ENCODE results near the gene FCER2.
A peak's percentile ranks its signal among the peaks of the same experiment; 100 is the strongest.

Gene FCER2

DNA sequence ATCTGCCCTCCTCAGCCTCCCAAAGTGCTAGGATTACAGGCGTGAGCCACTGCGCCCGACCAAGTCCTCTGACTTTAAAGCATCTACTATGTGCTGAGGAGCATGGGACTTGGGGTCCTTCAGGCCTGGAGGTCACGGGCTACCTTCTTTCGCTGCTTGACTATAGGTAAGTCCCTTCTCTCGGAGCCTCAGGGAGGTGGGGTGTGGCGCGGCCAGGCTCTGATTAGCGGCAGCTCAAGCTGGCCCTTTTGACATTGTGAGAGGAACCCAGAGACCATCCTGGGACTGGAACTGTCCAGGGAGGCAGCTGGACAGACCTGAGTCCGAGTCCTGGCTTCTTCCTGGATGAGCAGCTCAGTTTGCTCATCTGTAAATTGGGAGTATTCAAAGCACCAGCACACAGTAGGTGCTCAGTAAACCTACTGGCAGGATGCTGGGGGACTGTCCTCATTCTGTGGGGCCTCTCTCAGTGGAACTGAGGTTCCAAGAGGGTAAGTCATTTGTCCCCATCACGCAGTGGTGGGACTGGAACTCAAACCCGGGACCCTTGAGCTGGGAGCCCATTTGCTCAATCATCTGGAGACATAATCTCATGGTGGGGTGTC, 780 bp downstream of the FCER2 start:
- DNase-seq (ENCODE audit: low read depth in 2 of 3, low spot score in 2 of 3): no peak

DNA sequence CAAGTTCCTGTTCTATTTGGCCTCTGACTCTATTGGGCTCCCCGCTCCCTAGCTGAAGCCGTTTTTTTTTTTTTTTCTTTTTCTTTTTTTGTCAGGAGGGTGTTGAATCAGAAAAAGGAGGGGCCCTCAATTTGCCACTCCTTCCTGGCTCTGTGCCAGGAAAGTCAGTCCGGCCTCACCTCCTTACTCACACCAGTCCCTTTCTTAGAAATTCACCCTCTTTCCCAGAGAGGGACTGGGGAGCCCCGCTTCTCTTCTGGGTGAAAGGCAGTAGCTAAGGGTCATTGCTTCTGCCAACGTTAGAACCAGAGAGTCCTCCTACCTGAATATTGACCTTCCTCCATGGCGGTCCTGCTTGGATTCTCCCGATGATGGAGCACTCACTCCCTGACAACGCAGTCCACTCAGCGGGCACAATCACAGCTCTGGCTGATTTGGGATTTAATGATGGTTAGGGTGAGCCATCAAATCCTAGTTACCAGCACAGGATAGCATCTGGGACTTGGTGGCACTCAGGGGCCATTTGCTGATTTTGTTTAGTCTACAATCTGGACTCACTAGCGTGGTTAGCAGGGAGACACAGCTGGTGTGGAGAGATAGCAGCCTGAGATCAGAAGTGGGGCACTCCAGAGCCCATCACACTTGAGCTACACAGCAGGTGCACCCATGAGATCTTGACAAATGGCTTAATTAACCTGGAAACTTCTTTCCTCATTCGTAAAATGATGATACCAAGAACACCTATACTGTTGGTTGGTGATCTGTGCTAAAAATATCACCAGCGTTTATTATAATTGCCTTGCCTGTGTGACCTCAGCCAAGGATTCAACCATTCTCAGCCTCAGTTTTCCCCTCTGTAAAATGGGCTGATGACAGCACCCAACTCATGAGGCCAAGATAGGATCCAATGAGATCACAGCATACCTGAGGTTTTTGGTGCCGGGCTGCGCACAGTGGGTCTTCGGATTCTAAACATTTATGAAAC, 2.2 kb downstream of the FCER2 start:
- DNase-seq (ENCODE audit: low read depth in 2 of 3, low spot score in 2 of 3): peak in 1 of 3 experiments; percentile 44

DNA sequence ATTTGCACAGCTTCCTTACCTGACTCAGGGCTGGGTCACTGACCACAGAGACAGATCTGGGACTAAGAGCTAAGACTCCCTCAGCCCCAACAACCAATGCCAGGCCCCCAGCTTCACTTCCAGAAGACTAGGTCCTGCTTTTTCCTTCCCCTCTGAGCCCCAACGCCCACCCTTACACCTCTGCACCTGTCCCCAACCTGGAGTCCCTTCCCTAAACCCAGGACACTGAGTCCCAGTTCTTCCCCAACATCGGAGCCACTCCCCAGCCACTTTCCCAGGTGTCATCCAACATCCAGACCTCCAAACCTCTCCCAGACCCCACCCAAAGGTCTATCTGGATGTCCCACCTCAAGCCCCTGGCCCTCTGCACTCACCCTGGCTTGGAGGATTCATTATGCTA, 2.9 kb downstream of the FCER2 start:
- no peak for DNase-seq (ENCODE audit: low read depth in 2 of 3, low spot score in 2 of 3)

DNA sequence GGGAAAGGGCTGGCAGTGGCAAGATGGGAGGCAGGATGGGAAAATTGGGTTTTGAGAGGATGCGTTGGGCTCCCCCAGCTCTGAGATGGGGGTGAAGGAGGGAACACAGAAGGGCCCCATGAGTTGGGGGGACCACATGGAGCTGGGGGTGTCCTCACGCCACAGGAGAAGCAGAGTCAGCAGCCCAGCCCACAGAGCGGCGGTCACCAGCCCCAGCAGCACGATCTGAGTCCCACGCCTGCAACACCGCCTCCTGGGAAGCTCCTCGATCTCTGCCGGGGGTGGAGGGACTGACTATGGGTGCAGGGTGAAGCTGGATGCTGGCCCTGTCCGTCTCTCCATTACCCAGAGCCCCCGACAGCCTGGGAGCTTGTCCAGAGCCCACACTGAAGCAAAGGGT, 3.3 kb downstream of the FCER2 start:
- DNase-seq (ENCODE audit: low read depth in 2 of 3, low spot score in 2 of 3): no peak

DNA sequence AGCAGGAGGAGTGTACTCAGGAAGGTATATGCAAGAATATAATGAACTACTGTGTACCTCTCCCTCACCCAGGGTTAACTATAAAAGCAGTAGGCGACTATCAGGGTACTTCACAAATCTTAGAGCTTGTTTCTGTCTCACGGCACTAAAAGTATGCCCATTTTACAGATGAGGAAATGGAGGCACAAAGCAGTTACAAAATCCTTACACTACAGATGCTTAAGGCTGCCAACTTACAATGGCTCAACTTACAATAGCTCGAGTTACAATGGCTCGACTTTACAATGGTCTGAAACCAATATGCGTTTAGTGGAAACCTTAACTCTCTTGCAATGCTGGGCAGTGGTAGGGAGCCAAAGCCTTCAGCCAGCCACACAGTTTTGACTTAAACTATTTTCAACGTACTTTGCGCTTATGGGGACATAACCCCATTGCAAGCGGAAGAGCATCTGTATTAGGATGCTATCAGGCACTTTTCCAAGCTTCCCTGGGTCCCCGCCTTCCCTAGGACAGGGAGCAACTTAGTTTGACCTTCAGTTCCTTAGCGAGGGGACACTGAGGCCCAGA, 4.1 kb downstream of the FCER2 start:
- no peak for DNase-seq (ENCODE audit: low read depth in 2 of 3, low spot score in 2 of 3)

DNA sequence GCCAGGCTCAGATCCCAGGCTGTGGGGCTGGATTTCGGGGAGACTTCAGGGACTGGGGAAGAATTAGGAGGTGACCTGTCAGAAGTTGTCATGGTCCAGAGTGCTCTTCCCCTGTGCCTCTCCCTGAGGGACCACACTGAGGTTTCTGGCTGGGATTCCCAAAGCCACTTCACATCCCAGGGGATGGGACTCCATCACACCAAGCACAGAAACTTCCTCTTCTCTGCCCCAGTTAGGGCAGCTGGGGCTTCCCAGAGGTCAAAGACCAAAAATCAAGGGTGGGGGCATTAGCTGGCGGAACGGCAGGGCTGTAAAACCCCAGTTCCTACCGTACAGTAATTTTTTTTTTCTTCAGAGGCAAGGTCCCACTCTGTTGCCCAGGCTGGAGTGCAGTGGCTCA, 7.4 kb downstream of the FCER2 start:
- DNase-seq (ENCODE audit: low read depth in 2 of 3, low spot score in 2 of 3): no peak

DNA sequence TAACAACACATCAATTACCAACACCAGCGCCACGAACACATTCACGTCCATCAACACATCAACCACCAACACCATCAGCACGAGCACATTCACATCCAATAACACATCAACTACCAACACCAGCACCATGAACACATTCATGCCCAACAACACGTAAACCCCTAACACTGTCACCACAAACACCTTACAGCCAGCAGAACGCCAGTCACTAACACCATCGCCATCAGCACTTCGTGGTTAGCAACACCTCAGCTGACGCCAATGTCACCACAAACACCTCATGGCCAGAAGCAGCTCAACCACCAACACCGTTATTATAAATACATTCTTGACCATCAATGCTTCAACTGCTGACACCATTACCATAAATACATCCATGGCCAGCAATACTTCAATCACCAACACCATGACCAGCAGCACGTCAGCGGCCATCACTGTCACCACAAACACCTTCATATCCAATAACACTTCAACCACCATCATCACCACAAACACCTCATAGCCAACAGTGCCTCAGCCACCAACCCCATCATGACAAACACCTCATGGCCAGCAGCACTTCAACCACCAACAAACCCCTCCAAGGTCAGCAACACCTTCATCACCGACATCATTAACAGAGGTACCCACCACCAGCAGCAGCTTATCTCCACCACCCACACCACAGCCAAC, 9.4 kb downstream of the FCER2 start:
- DNase-seq (ENCODE audit: low read depth in 2 of 3, low spot score in 2 of 3): no peak

DNA sequence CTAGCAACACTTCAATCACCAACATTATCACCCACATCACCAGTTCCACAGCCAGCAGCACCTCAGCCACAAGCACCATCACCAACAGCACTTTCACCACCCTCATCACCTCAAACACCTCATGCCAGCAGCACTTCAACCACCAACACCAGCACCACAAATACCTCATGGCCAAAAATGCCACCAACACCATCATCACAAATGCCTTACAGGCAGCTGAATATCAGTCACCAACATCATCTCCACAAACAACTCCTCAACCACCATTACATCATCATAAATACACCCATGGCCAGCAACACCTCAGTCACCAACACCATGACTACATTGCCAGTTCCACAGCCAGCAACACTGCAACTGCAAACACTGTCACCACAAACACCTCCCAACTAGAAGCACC, 10.4 kb downstream of the FCER2 start:
- DNase-seq (ENCODE audit: low read depth in 2 of 3, low spot score in 2 of 3): no peak

DNA sequence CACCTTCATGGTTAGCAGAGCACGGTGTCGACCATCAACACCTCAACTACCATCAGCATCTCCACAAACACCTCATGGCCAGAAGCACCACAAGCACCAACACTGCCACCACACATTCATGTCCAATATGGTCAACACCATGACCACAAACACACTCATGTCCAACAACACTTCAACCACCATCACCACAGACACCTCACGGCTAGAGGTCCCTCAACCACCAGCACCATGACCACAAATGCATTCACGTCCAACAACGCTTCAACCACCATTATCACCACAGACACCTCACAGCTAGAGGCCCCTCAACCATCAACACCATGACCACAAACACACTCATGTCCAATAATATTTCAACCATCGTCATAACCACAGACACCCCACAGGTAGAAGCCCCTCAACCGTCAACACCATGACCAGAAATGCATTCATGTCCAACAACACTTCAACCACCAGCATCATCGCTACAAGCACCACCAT, 11.1 kb downstream of the FCER2 start:
- no peak for DNase-seq (ENCODE audit: low read depth in 2 of 3, low spot score in 2 of 3)

DNA sequence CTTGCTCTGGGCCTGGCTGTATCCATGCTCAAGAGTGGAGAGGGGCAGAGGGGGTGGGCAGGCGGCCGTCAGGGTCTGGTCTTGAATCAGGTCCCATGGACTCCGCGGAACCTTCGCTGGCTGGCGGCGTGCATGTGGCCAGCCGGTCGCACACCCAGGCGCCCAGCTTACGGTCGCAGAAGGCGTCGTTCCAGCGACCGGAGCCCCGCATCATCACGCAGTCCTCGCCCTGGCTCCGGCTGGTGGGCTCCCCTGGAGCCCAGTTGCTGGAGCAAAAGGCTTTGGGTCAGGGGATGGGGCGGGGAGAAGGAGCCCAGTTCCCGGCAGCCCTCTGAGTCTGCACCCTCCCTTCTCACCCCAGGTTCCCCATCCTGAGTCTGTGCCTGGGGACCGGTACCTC, 12.8 kb downstream of the FCER2 start:
- DNase-seq (ENCODE audit: low read depth in 2 of 3, low spot score in 2 of 3): no peak

DNA sequence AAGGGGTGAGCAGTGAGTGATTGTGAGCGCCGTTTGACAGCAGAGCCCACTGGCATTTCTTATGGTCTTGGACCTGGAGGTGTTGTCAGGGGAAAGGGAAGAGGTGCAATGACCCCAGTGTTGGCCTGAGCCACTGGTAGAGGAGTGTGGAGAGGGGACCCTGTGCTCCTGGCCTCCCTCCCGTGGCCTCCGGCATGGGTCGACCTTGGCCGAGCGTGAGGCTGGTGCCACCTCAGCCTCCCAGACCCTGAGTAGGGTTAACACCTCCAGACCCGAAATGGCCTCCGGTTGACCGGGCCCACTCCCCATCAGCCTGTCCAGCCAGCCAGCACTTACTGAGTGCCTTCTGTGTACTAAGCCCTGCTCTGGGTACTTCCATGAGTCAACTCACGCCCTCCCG, 14.8 kb downstream of the FCER2 start:
- DNase-seq (ENCODE audit: low read depth in 2 of 3, low spot score in 2 of 3): no peak

DNA sequence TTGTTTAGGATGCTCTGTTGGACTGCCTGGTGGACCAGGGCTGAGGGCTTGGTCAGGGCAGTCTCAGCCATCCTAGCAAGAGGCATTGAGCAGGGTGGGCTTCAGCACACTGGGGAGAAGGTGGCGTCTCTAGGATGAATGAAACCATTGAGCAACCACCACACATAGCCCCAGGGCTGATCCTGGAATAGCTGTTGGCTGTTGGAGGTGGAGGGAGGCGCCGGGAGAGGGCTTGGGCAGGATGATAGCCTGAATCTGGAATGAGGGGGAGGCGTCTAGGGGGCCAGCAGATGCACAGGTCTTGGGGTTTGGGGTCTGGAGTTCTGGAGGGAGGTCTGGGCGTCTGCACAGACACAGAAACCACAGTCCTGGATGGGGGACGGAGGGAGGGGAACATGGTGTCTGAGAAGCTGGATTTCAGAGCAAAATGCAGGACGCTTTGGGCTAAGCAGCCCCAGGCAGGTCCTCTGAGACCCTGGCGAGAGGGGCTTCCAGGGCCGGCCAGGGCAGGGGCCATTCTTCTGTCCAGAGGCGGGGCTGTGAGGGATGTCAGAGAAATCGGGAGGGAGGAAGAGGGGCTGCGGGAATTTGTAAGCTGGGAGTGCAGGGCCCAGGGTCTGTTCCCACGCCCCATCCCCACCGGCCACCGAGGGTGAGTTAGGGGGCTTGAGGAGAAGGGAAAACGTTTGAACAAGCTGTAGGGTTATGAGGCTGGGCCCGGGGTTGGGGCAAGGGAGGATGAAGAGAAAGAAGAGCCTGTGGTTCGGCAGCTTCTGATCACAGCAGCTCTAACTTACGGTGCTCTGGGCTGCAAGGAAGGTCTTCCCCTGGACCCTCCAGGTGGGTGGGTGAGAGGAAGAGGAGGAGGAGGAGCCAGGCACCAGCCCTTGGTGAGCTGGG, 16.1 kb downstream of the FCER2 start:
- no peak for DNase-seq (ENCODE audit: low read depth in 2 of 3, low spot score in 2 of 3)

DNA sequence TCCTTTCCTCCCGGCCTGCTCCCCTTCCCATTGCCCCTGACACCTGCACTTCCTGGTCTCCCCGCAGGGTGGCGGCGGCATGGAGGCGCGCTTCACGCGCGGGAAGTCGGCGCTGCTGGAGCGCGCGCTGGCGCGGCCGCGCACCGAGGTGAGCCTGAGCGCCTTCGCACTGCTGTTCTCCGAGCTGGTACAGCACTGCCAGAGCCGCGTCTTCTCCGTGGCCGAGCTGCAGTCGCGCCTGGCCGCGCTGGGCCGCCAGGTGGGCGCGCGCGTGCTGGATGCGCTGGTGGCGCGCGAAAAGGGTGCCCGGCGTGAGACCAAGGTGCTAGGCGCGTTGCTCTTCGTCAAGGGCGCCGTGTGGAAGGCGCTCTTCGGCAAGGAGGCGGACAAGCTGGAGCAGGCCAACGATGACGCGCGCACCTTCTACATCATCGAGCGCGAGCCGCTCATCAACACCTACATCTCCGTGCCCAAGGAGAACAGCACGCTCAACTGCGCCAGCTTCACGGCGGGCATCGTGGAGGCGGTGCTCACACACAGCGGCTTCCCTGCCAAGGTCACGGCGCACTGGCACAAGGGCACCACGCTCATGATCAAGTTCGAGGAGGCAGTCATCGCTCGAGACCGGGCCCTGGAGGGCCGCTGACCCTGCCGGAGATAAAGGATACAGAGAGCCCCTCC, 19.6 kb downstream of the FCER2 start:
- no peak for DNase-seq (ENCODE audit: low read depth in 2 of 3, low spot score in 2 of 3)

DNA sequence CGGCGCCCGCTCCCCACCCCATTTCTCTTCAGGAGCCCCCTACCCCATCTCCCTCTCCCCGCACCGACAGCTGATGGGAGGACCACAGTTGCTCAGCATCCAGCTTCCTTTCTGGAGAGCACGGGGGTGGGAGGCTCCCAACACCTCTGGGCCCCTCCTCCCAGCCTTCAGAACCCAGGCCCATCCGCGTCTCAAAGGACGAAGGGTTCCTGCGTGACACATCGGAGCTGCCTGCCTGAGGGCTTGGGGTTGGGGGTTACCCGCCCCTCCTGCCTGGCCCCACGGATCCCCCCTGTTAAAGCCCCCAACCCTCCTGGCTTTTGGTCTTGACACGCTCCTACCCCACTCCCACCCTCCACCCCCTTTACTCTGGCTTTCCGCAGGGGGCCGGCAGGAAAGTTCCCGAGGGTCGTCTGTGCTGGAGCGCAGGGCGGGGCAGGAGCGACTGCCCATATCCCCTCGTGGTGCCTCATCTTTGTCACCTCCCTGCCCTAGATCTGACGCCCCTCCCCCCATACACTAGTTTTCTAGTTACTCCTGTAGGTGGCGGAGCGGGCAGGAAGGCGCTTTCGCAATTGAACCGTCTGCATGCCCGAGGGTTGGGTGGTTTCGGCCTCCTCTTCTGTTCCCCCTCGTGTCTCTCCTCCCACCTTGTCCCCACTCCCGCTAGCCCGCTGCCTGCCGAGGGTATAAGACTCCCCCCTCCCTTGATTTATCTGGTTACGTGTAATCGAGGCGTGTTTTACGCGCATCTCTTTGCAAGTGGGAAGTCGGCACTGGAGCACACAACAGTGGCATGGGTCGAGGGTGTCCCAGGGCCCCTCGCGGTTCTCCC, 20.4 kb downstream of the FCER2 start:
- DNase-seq (ENCODE audit: low read depth in 2 of 3, low spot score in 2 of 3): peak; percentile 59 to 71 (median 60)

DNA sequence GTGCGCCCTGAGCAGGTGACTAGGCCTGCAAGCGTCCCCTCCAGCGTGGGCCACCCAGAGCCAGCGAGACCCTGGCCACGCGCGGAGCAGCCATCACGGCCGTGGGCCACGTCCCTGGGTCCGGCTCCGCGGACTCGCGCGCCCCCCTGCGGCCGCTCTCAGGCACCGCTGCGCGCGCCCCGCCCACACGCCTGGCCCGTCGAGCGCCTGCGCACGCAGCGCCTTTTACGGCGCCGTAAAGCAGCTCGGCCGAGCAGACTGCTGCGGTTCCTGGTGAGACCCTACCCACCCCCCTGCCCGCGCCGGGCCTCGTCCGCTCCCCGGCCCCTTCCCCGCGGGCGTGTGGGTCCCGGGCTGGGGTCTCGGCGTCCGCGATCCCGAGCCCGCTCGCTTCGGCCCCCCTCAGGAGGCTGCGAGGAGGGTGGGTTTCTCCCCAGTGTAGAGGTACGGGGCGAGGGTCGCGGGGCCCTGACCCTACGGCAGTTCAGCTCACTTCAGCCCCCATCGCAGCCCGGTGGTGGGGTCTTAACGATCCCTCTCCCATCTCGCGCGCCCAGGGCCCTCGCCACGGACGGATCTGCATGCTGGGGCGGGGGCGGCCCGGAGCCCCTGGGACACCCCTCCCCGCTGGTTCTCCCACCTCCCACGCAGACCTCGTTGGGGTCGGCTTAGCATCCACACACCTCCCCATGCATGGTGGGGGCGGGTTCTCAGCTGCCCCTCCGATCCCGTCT, 21.2 kb downstream of the FCER2 start, which contains the start of gene TRAPPC5:
Gene TRAPPC5 (plus strand): TSS at position 228 of the 734 bp plus-strand sequence. CDS start 1,421 bp downstream, outside the sequence.
- peak; percentile 72 to 79 (median 77) for DNase-seq (ENCODE audit: low read depth in 2 of 3, low spot score in 2 of 3)

DNA sequence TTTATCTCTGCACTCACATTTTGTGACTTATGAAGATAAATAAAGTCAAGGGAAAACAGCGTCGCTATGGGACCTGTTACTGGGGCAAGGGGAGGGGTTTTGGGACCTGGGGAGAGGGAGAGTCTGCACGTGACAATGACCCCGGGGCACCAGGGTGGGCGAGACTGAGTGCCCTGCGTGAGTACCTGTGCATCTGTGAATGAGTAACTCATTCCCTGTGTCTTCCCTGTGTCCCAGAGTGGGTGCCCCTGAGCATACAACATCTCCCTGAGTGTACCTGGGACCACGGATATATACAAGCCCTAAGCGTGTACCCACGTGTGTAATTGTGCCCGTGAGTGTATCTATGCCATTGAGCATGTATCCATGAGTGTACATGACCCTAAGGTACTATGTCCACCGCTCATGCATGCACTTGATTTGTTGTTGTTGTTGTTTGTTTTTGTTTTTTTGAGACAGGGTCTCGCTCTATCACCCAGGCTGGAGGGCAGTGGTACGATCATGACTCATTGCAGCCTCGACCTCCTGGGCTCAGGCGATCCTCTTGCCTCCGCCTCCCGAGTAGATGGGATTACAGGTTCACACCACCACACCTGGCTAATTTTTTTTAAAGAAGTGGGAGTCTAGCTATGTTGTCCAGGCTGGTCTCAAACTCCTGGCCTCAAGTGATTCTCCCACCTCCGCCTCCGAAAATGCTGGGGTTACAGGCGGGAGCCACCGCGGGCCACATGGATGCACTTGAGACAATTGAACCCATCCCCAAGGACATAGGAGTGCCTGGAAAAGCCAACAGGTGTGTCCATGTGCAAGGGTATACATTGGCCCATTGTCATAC, 21.9 kb downstream of the FCER2 start:
- DNase-seq (ENCODE audit: low read depth in 2 of 3, low spot score in 2 of 3): no peak

Data from activated CD8-positive, alpha-beta memory T cell treated with anti-CD3 and anti-CD28 coated beads for 48 hours (primary cell).